Stimulated activated CD4-positive, alpha-beta T cell treated with anti-CD3 and anti-CD28 coated beads, TNF-alpha, amount 100 ng/mL, for 1 hour (primary cell): ENCODE measurements around the gene DRC3.
"Not testable (repeated sequence)": the region's sequence is repeated elsewhere in the genome, so short reads cannot be mapped to it uniquely, and the experiment has no call there.

Source experiments
- DNase-seq, 3 donors: peaks; one replicate each; pipeline ENCODE4 v3.0.0-alpha.2; 2020; ENCODE audit warnings: low read depth in 3 of 3, low spot score in 1 of 3

The DRC3 gene

DNA sequence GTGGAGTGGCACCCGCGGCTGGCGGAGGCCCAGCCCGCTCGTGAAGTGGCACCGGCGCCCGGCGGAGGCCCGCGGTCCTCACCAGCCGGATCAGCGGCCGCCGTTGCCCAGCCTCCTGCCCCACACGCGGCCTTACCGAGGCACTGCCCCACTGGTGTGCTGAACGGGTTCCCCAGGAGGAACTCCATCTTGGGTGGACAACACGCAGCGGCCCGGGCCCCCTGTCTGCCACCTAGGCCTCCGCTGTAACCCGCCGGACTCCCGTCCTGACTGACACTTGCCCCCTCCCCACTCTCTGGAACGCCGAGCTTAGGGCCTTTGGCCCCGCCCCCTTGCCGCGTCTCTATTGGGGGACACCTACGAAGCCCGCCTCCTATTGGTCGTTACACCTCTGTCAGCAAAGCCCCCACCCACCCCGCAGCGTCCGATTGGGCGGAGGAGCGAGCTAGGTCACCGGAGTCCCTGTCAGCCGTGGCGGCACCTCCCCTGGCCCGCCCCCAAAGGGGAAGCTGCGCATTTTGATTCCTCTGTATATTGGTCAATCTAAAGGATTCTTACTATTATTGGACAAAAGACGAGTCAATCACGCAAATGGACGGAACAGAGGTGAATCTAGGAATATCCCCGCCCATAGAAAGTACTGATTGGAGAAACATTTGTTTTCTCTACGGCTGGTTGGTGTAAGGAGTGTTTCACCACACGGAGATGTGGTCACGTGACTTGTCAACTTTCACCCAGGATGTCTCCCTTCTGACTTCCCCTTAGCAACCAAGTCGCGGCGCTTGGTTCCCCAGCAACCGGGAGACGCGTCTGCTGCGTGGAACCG lies at the start of gene DRC3, which contains the start of gene TOM1L2:
TSS of gene DRC3 (plus strand) at position 737 of the 826 bp plus-strand sequence. CDS start 4,737 bp downstream, outside the sequence.
TSS of gene TOM1L2 (minus strand) at position 275 of the 826 bp plus-strand sequence. CDS start at position 188, 87 bp downstream.
- DNase-seq: peak; percentile 97 to 100 (median 99)

GRCh38 chr17:17924131-17924856 lies 48.4 kb upstream of the DRC3 start:
- no peak for DNase-seq

- DNase-seq: no peak
Observed at GRCh38 chr17:17924857-17925250, 47.8 kb upstream of the DRC3 start.

DNA sequence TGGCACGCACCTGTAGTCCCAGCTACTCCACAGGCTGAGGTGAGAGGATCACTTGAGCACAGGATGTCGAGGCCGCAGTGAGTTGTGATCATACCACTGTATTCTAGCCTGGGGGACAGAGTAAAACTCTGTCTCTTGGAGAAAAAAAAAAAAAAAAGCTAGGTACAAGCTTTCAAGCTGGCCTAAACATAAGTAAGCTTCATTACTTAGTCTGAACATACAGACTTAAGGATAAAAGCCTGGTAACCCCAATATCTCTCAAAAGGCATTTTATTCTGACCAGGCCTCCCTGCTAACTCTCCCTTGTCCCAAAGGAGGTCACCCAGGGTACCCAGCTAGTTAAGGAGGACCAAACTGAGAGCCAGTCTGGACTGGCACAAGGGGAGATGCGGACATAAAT lies 46.6 kb upstream of the DRC3 start:
- no peak for DNase-seq

GRCh38 chr17:17926840-17927449 lies 45.7 kb upstream of the DRC3 start:
- no peak for DNase-seq

DNA sequence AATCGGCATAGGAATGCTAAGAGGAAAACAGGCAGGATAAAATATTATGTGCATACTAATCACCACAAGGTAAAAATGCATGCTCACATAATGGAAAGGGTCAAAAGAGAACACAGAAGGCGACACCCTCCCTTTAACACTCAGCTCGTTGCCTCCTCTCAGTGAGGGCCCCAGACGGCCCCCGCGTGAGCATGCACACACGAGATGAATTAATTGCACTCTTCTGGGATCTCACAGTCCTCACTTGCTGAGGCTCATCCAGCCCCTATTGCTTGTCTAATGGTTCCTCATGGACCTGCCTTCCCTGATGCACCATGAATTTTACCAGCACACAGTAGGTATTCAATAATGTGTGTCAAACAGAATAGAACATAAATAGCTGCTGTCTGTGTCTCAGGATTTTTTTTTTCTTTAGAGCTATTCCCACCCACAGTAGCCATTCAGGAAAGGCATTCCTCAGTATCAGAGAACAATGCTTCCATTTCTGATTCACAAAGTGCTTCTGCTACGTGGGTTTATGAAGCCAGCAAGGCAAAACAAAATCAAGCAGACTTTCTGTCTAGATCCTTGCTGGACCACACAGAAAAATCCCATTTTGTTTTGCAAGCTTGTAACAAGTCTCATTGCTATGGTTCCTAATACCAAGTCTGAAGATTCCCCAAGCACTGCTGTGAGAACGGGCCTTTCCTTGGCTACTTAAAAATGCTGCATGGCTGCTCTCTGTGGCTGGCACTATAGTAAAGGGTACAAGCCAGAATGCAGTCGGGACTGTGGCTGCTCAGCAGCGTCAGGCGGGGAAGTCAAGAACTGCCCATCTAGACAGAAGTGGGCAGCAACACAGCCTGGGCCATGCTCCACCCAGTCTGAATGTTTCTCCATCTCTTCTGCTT lies 44.0 kb upstream of the DRC3 start:
- DNase-seq: no peak

- no peak for DNase-seq
Observed at GRCh38 chr17:17929655-17930380, 42.8 kb upstream of the DRC3 start.

DNA sequence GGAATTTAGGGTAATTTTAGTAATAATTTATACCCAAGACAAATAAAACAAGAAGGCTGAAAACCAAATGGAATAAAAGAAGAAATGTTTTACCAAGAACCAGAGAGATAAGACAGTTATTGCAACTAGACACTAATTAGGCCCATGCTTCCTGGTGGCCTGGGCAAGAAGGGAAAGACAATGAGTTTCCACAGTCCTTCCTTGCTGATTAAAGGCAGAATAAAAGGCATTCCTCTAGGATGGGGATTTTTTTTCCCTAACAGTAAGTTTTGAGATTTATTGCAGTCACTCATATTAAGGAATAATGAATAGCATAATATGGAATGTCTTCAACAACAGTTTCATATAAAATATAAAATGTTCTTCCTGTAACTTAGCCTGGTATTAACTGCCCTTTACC lies 42.0 kb upstream of the DRC3 start:
- DNase-seq: no peak

DNA sequence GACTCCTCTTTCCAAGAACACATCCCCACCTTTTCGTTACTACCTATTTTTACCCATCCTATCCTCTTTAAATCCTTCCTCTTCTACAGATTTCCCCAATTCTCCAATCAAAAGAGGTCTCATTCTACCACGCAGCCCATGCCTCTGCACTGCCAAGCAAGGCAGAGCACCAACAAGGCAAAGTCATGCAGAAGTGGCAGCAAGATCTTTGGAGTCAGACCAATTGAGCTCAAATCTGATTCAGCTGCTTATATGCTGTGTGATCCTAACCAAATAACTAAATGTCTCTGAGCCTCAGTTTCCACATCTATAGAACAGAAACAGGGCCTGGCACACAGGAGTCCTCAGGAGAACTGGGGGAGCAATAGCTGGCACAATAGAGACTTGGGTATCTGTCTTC lies 41.5 kb upstream of the DRC3 start:
- DNase-seq: no peak

DNA sequence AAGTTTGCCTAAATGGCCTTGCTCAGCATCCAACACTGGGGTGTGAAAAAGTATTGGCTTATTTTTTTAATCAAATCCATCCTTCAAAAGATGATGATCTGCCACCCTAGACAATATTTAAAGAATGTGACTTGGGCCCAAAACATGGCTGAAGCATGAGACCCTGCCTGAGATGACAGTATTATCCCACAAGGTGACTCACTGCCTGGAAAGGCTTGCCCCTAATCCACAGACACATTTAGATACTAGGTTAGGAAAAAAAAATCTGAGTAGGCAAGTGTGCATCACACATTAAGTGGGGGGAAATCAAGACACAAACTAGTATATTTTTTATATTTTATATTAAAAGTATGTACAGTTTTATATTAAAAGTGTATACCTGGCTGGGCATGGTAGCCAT lies 38.9 kb upstream of the DRC3 start:
- DNase-seq: no peak

GRCh38 chr17:17934214-17934613 lies 38.4 kb upstream of the DRC3 start:
- DNase-seq: no peak

- DNase-seq: no peak
Observed at GRCh38 chr17:17934806-17935205, 37.9 kb upstream of the DRC3 start.

DNA sequence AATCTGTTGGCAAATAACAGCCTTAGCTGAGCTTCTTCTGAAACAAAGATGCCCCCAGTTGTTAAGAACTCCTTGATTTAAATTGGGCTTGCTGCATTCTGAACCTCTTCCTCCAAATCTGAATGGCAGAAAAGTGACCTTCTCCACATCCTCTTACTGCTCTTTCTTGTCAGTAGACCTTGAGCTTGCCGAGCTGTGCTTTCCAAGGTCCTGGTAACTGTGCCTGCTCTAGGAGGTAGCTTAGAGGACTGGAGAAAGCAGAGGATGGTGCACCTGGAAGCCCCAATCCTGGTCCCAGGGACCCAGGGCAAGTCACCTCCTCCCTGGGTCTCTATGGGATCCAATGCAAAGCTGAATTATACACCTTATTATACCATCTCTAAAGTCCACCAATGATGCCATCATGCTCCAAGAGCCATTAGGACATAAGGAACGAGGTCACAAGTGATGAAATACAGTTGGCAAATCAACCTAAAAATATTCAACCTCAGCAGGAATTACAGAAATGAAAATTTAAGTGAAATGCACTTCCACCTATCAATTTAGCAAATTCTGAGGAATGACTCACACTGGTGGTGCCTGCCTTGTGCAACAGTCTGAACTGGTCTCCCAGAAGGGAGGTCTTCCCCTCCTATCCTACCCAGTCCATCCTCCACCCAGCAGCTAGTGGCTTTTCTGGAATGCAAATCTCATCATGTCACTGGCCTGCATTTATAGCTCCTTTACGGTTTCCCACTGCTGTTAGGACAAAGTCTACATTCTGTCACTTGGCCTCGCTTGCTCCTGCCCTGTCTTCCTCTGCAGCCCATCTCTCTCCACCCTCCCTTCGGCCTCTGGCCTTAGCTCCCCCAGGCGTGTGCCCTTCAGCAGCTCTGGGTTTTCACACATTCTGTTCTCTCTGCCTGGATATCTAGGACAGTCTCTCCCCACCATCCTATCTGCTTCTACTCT lies 37.1 kb upstream of the DRC3 start:
- no peak for DNase-seq

GRCh38 chr17:17937201-17937853 lies 35.3 kb upstream of the DRC3 start:
- DNase-seq: no peak

DNA sequence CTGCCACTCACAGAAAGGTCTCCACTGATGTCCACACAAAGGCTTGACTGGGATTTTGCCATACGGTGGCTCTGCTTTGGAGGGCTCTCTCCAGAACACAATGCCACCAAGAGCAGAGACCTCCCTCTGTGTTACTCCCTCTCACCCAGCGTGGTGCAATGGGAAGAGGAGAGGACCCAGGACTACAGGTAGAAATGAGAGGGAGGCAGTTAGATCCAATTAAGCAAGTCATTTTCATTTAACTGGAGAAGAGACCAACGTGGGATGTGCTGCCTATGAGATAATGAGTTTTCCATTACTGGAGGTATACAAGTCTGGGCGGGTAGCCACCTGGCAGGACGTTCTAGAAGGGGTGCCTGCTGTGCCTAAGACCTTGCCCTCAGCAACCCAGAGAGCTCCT lies 34.7 kb upstream of the DRC3 start:
- DNase-seq: no peak

DNA sequence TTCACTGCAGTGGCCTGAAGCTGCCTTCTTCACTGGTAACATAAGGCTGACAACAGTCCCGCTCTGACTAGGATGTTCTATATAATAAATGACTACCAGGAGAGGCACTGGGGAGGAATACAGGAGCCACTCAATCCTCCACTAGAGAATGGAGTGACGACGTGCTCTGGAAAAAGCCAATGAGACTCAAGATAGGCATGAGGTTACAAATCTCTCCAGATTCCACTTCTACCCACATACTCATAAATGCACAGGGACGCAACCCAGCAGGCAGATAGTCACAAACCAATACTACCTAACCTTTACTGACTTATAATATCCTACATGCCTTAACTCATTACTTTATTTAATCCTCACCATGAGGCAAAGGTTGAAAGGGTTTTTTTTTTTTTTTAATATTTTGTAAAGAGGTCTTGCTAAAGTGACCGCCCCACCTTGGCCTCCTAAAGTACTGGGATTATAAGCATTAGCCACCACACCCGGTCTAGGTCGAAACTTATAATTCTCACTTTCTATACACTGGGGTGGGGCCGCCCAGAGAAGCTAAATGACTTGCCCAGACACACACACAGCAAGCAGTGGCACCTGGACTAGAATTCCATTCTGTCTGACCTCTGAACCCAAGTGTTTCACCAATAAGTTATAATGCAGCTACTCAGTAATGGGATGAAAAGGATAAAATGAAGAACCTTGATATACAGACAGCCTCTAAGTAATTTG lies 34.1 kb upstream of the DRC3 start:
- DNase-seq: no peak

DNA sequence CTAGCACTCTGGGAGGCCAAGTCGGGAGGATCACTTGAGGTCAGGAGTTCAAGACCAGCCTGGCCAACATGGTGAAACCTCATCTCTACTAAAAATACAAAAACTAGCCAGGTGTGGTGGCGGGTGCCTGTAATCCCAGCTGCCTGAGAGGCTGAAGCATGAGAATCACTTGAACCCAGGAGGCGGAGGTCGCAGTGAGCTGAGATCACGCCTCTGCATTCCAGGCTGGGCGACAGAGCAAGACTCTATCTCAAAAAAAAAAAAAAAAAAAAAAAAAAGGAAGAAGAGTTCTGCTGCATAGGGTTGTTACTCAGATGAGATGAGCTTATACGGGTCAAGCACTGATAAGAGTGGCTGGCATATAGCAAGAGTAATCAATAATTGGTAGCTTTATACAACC lies 32.7 kb upstream of the DRC3 start:
- not testable (repeated sequence) for DNase-seq

DNA sequence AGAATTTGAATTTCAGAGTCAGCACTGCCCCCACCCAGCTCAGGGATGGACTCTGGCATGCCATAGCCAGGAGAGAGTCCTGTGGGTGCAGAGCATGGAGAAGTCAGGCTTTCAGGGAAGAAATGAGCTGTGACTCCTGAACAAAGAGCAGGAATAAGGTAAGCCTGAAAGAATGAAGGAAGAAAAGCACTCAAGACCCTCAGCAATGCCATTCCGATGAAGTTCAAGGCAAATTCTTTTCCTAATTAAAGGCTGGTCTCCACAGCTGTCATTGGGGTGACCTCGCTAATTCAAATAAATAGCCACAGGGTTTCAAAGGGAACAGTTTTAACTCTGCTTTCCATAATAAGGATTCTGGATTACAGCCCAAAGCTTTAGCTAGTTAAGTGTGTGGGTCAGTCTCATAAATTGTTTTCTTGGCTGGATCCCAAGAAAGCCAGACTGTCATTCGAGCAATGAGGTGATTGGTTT lies 32.2 kb upstream of the DRC3 start:
- no peak for DNase-seq
